Cardiac fibroblast (primary cell): ENCODE data around the gene MSX2.
A peak's percentile ranks its signal among the peaks of the same experiment; 100 is the strongest.

Experiments used
- DNase-seq, 2 donors: peaks; one replicate each; pipeline versions ENCODE4 v3.0.0 to v3.0.0-alpha.2; 2010; ENCODE audit warnings: low read depth in 2 of 2
- H3K4me3 ChIP-seq, 2 donors: replicated peaks in 1 of 2; 1 replicate in 1 of 2; 2 replicates in 1 of 2; pipeline ENCODE4 v1.5.1; 2011; ENCODE audit warnings: low read depth in 2 of 2, low read length in 2 of 2, mild to moderate bottlenecking in 2 of 2, moderate library complexity in 1 of 2
- TF ChIP-seq, protein P1 (sequence below): IDR thresholded peaks from one replicate; pipeline ENCODE4 v1.5.1; 2011; ENCODE audit warnings: low read depth, mild to moderate bottlenecking, low read length, inconsistent platforms

Gene MSX2

DNA sequence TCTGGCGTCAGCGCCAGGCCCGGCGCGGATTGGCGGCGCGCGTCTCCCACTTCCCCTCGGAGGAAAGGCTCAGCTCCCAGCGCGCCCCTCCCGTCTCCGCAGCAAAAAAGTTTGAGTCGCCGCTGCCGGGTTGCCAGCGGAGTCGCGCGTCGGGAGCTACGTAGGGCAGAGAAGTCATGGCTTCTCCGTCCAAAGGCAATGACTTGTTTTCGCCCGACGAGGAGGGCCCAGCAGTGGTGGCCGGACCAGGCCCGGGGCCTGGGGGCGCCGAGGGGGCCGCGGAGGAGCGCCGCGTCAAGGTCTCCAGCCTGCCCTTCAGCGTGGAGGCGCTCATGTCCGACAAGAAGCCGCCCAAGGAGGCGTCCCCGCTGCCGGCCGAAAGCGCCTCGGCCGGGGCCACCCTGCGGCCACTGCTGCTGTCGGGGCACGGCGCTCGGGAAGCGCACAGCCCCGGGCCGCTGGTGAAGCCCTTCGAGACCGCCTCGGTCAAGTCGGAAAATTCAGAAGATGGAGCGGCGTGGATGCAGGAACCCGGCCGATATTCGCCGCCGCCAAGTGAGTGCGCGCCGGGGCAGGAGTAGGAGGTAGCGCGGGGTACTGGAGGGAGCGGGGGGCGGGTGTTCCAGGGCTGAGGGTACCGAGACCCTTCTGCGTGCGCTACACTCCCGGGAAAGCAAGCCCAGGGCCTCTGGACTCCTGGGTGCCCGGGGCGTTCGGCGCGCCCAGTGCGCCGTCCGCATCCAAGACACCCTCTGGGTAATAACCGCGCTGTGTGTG lies at the start of gene MSX2:
TSS of gene MSX2 (plus strand) at position 99 of the 777 bp plus-strand sequence. CDS start at position 177, 78 bp downstream.
- DNase-seq: peak; percentile 64 to 89
- TF ChIP-seq, protein P1, sequence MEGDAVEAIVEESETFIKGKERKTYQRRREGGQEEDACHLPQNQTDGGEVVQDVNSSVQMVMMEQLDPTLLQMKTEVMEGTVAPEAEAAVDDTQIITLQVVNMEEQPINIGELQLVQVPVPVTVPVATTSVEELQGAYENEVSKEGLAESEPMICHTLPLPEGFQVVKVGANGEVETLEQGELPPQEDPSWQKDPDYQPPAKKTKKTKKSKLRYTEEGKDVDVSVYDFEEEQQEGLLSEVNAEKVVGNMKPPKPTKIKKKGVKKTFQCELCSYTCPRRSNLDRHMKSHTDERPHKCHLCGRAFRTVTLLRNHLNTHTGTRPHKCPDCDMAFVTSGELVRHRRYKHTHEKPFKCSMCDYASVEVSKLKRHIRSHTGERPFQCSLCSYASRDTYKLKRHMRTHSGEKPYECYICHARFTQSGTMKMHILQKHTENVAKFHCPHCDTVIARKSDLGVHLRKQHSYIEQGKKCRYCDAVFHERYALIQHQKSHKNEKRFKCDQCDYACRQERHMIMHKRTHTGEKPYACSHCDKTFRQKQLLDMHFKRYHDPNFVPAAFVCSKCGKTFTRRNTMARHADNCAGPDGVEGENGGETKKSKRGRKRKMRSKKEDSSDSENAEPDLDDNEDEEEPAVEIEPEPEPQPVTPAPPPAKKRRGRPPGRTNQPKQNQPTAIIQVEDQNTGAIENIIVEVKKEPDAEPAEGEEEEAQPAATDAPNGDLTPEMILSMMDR: no peak
- H3K4me3 ChIP-seq: peak within 1 kb of the TSS; percentile 45 to 63

DNA sequence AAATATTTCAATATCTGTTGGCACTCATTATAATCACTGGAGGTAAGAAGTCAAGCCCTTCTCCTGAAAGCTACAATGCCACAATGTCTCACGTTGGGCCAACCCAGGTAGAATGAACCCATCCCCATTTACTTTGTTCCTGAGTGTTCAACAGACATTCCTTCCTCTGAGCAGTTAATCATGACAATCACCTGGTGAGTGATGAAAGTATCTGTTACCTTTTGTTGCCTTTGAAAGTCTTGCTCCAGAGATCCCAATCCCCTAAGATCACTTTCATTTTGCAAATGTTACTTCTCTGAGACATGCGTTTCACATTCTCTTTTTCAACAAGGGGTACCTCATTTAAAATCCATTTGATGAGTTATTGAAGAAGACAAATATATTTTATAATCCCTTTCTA lies 49.3 kb upstream of the MSX2 start:
- TF ChIP-seq, protein P1: no peak
- H3K4me3 ChIP-seq: no peak overlapping the region
- DNase-seq: no peak

DNA sequence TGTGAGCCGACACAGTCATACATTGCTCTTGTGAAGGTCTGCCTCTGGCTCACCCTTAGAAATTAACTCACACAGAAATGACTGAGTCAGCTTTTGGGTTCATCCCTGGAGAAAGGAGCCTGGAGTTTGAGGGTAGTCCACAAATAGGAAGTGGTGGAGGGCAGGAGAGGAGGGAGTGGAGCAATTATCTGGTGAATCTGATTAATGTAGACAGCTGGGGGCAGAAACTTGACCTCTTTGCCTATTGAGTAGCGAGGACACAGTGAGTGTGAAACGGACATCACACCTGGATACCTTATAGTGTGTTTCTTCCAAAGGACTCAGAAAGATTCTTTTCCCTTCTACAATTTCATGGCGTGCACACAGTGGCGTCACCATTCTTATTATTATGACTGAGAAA lies 48.5 kb upstream of the MSX2 start:
- no peak overlapping the region for H3K4me3 ChIP-seq
- TF ChIP-seq, protein P1: no peak
- DNase-seq: no peak

DNA sequence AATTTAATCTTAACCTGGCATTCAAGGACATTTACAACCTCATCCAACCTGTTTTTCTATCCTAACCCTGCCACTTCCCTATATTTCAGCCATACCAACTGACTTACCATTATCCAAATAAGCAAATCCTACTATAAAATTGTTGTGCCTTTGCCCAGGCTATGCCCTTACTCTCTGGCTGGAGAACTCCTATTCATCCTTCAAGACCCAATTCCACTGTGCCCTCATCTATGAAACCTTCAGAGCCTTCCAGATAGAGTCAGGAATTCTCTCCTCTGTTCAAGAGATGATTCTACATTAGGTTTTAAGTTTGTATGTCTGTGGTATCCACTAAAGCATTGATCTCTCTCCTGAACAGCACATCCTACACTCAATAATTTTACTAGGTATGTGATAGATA lies 46.3 kb upstream of the MSX2 start:
- no peak for DNase-seq
- TF ChIP-seq, protein P1: no peak
- no peak overlapping the region for H3K4me3 ChIP-seq

DNA sequence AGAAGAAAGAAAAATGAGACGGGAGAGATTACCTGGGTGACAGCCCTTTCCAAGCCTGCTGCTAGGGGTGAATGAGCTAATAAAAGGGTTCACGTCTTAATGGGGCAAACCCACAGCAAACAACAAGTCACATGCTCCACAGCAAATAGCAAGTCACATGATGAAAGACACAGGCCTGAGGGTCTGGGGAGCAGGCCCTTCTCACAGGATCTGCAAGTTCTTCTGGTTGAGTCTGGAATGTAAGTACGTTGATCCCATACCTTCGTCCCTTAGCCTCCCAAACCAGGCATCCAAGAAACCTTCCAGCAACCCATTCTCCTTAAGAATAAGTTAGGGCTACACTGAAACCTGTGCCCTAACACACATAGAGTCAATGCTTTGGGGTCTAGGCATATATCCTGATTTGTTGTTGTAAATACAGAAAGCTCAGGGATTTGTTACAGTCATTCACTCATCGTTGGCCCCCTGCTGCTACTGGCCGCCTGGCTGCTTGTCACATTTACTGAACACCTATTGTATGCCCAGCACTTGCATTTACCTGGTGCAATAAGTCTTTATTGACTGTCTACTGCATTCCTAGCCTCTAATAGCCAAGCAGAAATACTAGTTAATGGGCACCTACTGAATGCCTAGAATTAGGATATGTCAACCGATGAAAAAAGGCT lies 43.3 kb upstream of the MSX2 start:
- no peak for DNase-seq
- TF ChIP-seq, protein P1: no peak
- H3K4me3 ChIP-seq: no peak overlapping the region

DNA sequence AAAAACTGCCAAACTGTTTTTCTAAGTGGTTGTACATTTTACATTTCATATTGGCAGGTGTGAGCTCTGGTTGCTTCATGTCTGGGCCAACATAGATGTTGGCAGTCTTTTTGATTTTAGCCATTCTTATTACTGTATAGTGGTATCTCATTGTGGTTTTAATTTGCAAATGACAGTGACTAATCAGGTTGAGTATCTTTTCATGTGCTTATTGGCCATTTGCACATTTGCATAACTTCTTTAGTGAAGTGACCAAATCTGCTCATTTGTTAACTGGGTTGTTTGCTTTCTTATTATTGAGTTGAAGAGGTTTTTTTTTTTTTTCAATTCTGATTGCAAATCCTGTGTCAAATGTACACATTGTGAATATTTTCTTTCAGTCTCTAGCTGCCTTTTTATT lies 36.9 kb upstream of the MSX2 start:
- TF ChIP-seq, protein P1: no peak
- no peak for DNase-seq
- no peak overlapping the region for H3K4me3 ChIP-seq
